Prostate gland (tissue), 2 donors: ENCODE measurements around the gene BAMBI. TPM values are rescaled to one million over a fixed set of nuclear protein-coding genes. Genes with fewer than 3 reads are reported as not detected.

Experiments
- DNase-seq: peaks from one replicate; pipeline ENCODE4 v3.0.0-alpha.2; 2019; ENCODE audit warnings: low spot score
- H3K27ac ChIP-seq, 2 donors: fragments of 200-600 bp; sonication (generic); 2 replicates each; pipeline ENCODE4 v1.5.1; 2017 to 2019
- H3K27me3 ChIP-seq: fragments of 200-600 bp; sonication (generic); replicated peaks from 2 replicates; pipeline ENCODE4 v1.5.1; 2019; ENCODE audit not compliant: insufficient read depth
- H3K36me3 ChIP-seq, 2 donors: fragments of 200-600 bp; sonication (generic); 1 replicate in 1 of 2; 2 replicates in 1 of 2; pipeline versions ENCODE4 v1.5.1 to v1.8.1; 2017 to 2019
- H3K4me1 ChIP-seq: fragments of 200-600 bp; sonication (generic); replicated peaks from 2 replicates; pipeline ENCODE4 v1.5.1; 2019
- H3K4me3 ChIP-seq, 2 donors: fragments of 200-600 bp; sonication (generic); 2 replicates each; pipeline ENCODE4 v1.5.1; 2017 to 2019
- H3K9me3 ChIP-seq: fragments of 200-600 bp; sonication (generic); 2 replicates; pipeline ENCODE4 v1.5.1; 2017
- CTCF ChIP-seq, 4 experiments: fragments of 200-600 bp in 2 of 4; fragments of 450-650 bp in 2 of 4; sonication (generic) in 2 of 4; IDR thresholded peaks; 1 replicate in 3 of 4; 2 replicates in 1 of 4; pipeline ENCODE4 v1.5.1; 2016 to 2019; ENCODE audit warnings: antibody characterized with exemption in 4 of 4, mild to moderate bottlenecking in 2 of 4, moderate library complexity in 2 of 4
- POLR2A ChIP-seq: fragments of 450-650 bp; IDR thresholded peaks from one replicate; pipeline ENCODE4 v1.6.1; 2016; ENCODE audit warnings: antibody characterized with exemption, mild to moderate bottlenecking
- POLR2AphosphoS5 ChIP-seq: sonication (generic); formaldehyde crosslinking; IDR thresholded peaks from one replicate; pipeline ENCODE4 v1.6.1; 2017; ENCODE audit warnings: antibody characterized with exemption
- WGBS: methylation state at CpG from one replicate; pipeline ENCODE4 v1.1.5; 2018; 5-methylcytosine and 5-hydroxymethylcytosine counted together
- intact Hi-C: fragments of 100-400 bp; cut with DNase I; formaldehyde crosslinking; loops from one replicate; pipeline ENCODE4 v1.14.2; 2022
- total RNA-seq, 2 donors: library from RNA; depleted of rRNA; stranded (reverse); fragments of >200 nt; gene quantifications; one replicate each; pipeline ENCODE4 v1.1.0, GENCODE V29; 2016

The BAMBI gene
- total RNA-seq, 2 donors from 2014 or later: 3.1 to 58.9 TPM

DNA sequence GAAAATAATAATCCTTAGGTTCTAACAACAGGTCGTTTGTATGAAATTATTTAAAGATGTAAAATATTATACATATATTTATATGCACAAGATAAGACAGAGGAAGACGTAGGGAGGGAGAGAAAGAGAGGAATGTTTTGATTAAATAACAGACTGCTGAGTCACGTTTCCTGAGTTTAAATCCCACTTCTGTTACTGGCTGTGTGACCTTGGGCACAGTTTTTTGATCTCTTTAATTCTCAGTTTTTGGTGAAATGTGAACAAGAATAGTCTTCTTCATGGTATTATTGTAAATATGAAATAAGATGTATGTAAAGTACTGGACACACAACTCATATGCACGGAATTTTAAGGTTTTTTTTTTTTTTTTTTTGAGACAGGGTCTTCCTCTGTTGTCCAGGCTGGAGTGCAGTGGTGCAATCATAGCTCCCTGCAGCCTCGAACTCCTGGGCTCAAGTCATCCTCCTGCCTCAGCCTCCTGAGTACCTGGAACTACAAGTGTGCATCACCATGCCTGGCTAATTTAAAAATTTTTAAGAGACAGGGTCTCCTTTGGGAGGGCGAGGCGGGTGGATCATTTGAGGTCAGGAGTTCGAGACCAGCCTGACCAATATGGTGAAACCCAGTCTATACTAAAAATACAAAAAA lies 42.6 kb downstream of the BAMBI start:
- H3K27ac ChIP-seq: no peak overlapping the region
- WGBS: 76% methylated on average over 8 of the region's 8 CpGs
- no peak for DNase-seq

DNA sequence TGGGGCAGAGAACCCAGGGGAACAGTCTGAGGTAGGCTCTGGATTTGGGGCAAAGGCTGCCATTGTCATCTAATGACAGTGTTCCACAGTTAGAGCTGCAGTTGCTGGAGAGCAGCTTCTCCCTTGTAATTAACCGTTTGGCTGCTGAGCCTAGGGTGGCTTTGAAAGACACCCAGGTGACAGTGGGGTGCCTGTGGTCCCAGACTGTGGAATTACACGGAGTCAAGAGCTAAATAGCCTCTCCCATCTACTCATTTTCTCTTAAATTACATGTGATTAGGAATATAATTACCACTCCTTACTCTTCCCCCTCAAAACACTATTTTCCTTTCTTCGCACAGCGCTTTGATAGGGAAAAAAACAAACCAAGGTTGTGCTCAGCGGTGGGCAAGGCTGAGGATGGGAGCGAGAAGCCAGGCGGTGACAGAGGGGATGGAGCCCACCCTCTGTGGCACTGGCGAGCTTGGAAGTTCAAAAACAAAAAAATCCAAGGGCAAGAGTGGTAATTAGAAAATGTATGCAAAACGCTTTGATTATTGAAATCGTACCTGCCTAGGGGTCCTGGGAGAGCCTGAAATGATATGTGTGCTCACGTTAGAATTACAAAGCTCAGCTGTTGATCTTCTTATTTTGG lies 44.1 kb downstream of the BAMBI start:
- DNase-seq: no peak
- no peaks in the 10 kb centered on the region for H3K4me1 ChIP-seq
- no peak overlapping the region for H3K27ac ChIP-seq
- WGBS: 74% methylated on average over 11 of the region's 11 CpGs
- H3K9me3 ChIP-seq: no peaks in the 10 kb centered on the region
- intact Hi-C loops: no loop called here
- no peak overlapping the region for H3K4me3 ChIP-seq
- TF ChIP-seq POLR2AphosphoS5: no peak
- no peak for TF ChIP-seq POLR2A
- TF ChIP-seq CTCF (IDR thresholded peaks at IDR 0.05): no peak
- no peaks in the 10 kb centered on the region for H3K36me3 ChIP-seq
- no peaks in the 10 kb centered on the region for H3K27me3 ChIP-seq

More for the DNA sequence above, 42.6 kb downstream of the BAMBI start:
- Histone ChIP-seq H3K4me1 (no peaks in the 10 kb centered on the region), H3K36me3 (no peaks in the 10 kb centered on the region), H3K27me3 (no peaks in the 10 kb centered on the region), H3K9me3 (no peaks in the 10 kb centered on the region), H3K4me3 (no peak overlapping the region)
- no peak for TF ChIP-seq POLR2A
- no peak for TF ChIP-seq POLR2AphosphoS5
- TF ChIP-seq CTCF (IDR thresholded peaks at IDR 0.05): no peak
- intact Hi-C loops: no loop called here

- Histone ChIP-seq H3K4me1 (no peaks in the 10 kb centered on the region), H3K27ac (no peak overlapping the region), H3K9me3 (no peaks in the 10 kb centered on the region), H3K4me3 (peak overlapping the region; percentile 12 to 31), H3K27me3 (no peaks in the 10 kb centered on the region), H3K36me3 (no peaks in the 10 kb centered on the region)
- no peak for DNase-seq
- TF ChIP-seq POLR2A: no peak
- TF ChIP-seq CTCF (IDR thresholded peaks at IDR 0.05): no peak
- TF ChIP-seq POLR2AphosphoS5: no peak
- intact Hi-C loops: no loop called here
- WGBS: 2% methylated on average over 46 of the region's 46 CpGs
These were observed 44.9 kb downstream of the BAMBI start for GRCh38 chr10:28722065-28722803.

DNA sequence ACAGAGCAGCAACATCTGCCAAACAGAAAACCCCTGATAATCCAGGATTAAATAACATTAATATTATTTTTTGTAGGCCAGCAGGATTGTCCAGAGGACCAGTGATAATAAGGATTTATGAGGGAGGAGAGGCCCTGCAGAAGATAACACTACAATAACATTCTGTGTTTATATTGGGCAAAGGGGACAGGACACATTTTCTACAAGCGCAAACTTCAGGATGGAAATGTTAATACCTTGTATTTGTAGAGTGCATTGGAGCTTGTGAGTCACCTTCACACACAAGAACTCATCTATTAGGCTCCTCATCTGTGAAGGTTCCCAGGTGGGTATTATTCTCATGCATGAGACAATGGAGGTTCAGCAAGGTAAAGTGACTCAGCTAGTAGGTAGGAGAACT lies 51.0 kb downstream of the BAMBI start:
- DNase-seq: no peak
- TF ChIP-seq POLR2AphosphoS5: no peak
- no peak for TF ChIP-seq POLR2A
- TF ChIP-seq CTCF (IDR thresholded peaks at IDR 0.05): no peak
- intact Hi-C loops: no loop called here
- no peak overlapping the region for H3K27ac ChIP-seq
- WGBS: 95% methylated on average over 1 of the region's 1 CpG
- no peaks in the 10 kb centered on the region for H3K9me3 ChIP-seq
- H3K36me3 ChIP-seq: no peaks in the 10 kb centered on the region
- H3K4me3 ChIP-seq: no peak overlapping the region
- no peaks in the 10 kb centered on the region for H3K27me3 ChIP-seq
- H3K4me1 ChIP-seq: no peaks in the 10 kb centered on the region
